ENCODE measurements around the gene ZNF93. TPM values are rescaled to one million over a fixed set of nuclear protein-coding genes. Genes with fewer than 3 reads are reported as not detected.

The ZNF93 gene
- total and polyA plus RNA-seq, 2 of the 13 experiments (the other 11 are each of a cell fraction or from before 2014, with no cell fraction given) = 0.49 to 0.66 TPM

- TF ChIP-seq, protein P1, sequence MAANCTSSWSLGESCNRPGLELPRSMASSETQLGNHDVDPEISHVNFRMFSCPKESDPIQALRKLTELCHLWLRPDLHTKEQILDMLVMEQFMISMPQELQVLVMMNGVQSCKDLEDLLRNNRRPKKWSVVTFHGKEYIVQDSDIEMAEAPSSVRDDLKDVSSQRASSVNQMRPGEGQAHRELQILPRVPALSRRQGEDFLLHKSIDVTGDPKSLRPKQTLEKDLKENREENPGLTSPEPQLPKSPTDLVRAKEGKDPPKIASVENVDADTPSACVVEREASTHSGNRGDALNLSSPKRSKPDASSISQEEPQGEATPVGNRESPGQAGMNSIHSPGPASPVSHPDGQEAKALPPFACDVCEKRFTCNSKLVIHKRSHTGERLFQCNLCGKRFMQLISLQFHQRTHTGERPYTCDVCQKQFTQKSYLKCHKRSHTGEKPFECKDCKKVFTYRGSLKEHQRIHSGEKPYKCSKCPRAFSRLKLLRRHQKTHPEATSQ (CRISPR knock-in tag; IDR thresholded peaks at IDR 0.05; ENCODE audit: borderline replicate concordance) = no peak
- TF ChIP-seq RERE (CRISPR knock-in tag; IDR thresholded peaks at IDR 0.05; ENCODE audit: low read depth) = no peak
- peak; percentile 42; the same call in 1 of the 2 replicates for TF ChIP-seq MNT (IDR thresholded peaks at IDR 0.05)
- TF ChIP-seq ATF3 (CRISPR knock-in tag; IDR thresholded peaks at IDR 0.05) = no peak
- TF ChIP-seq MAFK (conservative IDR thresholded peaks at IDR 0.05 in 1 of 2, IDR thresholded peaks at IDR 0.05 in 1 of 2; ENCODE audit: low read length in 2 of 2) = no peak
- no peak for TF ChIP-seq NCOA1 (CRISPR knock-in tag; IDR thresholded peaks at IDR 0.05)
- peak; percentile 81; the same call in 1 of the 2 replicates for TF ChIP-seq ZNF691 (CRISPR knock-in tag; IDR thresholded peaks at IDR 0.05; ENCODE audit: borderline replicate concordance, low read depth)
- no peak for TF ChIP-seq U2AF1 (optimal IDR thresholded peaks at IDR 0.05; ENCODE audit: low read depth, low read length)
- 0 out of 2 replicates have a peak, but pooled peaks have one; percentile 32 for TF ChIP-seq ZNF589 (CRISPR knock-in tag; conservative IDR thresholded peaks at IDR 0.05)
- TF ChIP-seq SP4 (CRISPR knock-in tag; IDR thresholded peaks at IDR 0.05) = peak; percentile 68; the same call in 1 of the 2 replicates
- no peak; the same call in 1 of the 2 replicates for TF ChIP-seq PAX8 (CRISPR knock-in tag; IDR thresholded peaks at IDR 0.05; ENCODE audit: borderline replicate concordance)
- TF ChIP-seq ZFYVE20 (CRISPR knock-in tag; IDR thresholded peaks at IDR 0.05; ENCODE audit: borderline replicate concordance, low read depth) = no peak
- peak; percentile 48; the same call in 1 of the 2 replicates for TF ChIP-seq ZNF768 (CRISPR knock-in tag; IDR thresholded peaks at IDR 0.05)
- no peak for TF ChIP-seq FOSL2 (CRISPR knock-in tag; IDR thresholded peaks at IDR 0.05)
- no peak for TF ChIP-seq EHMT2 (IDR thresholded peaks at IDR 0.05; ENCODE audit: borderline replicate concordance, low read depth, low read length)
- TF ChIP-seq, protein P2, sequence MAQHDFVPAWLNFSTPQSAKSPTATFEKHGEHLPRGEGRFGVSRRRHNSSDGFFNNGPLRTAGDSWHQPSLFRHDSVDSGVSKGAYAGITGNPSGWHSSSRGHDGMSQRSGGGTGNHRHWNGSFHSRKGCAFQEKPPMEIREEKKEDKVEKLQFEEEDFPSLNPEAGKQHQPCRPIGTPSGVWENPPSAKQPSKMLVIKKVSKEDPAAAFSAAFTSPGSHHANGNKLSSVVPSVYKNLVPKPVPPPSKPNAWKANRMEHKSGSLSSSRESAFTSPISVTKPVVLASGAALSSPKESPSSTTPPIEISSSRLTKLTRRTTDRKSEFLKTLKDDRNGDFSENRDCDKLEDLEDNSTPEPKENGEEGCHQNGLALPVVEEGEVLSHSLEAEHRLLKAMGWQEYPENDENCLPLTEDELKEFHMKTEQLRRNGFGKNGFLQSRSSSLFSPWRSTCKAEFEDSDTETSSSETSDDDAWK (CRISPR knock-in tag; IDR thresholded peaks at IDR 0.05) = no peak
- peak; percentile 76; the same call in 1 of the 2 replicates for TF ChIP-seq AHR (CRISPR knock-in tag; IDR thresholded peaks at IDR 0.05)
Measured at GRCh38 chr19:19865750-19866610, 34.8 kb upstream of the ZNF93 start, which contains the start of gene ZNF253 (continued).

All from HepG2 (cell line).